ENCODE results near the gene RPS29.
"Not testable (repeated sequence)": the region's sequence is repeated elsewhere in the genome, so short reads cannot be mapped to it uniquely, and the experiment has no call there.

RPS29 gene

GRCh38 chr14:49622022-49622607 lies 35.9 kb upstream of the RPS29 start:
- no peak for DNase-seq (ENCODE audit: low read depth)
- peak overlapping the region; percentile 100 for H3K4me3 ChIP-seq (ENCODE audit: low read depth, low read length)
- TF ChIP-seq, protein P1, sequence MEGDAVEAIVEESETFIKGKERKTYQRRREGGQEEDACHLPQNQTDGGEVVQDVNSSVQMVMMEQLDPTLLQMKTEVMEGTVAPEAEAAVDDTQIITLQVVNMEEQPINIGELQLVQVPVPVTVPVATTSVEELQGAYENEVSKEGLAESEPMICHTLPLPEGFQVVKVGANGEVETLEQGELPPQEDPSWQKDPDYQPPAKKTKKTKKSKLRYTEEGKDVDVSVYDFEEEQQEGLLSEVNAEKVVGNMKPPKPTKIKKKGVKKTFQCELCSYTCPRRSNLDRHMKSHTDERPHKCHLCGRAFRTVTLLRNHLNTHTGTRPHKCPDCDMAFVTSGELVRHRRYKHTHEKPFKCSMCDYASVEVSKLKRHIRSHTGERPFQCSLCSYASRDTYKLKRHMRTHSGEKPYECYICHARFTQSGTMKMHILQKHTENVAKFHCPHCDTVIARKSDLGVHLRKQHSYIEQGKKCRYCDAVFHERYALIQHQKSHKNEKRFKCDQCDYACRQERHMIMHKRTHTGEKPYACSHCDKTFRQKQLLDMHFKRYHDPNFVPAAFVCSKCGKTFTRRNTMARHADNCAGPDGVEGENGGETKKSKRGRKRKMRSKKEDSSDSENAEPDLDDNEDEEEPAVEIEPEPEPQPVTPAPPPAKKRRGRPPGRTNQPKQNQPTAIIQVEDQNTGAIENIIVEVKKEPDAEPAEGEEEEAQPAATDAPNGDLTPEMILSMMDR (IDR thresholded peaks at IDR 0.05; ENCODE audit: low read depth, low read length, missing control alignments), result no peak

GRCh38 chr14:49621114-49621881 lies 35.1 kb upstream of the RPS29 start:
- peak overlapping the region; percentile 100 for H3K4me3 ChIP-seq (ENCODE audit: low read depth, low read length)
- DNase-seq (ENCODE audit: low read depth), result no peak
- TF ChIP-seq, protein P1 (IDR thresholded peaks at IDR 0.05; ENCODE audit: low read depth, low read length, missing control alignments), result no peak

DNA sequence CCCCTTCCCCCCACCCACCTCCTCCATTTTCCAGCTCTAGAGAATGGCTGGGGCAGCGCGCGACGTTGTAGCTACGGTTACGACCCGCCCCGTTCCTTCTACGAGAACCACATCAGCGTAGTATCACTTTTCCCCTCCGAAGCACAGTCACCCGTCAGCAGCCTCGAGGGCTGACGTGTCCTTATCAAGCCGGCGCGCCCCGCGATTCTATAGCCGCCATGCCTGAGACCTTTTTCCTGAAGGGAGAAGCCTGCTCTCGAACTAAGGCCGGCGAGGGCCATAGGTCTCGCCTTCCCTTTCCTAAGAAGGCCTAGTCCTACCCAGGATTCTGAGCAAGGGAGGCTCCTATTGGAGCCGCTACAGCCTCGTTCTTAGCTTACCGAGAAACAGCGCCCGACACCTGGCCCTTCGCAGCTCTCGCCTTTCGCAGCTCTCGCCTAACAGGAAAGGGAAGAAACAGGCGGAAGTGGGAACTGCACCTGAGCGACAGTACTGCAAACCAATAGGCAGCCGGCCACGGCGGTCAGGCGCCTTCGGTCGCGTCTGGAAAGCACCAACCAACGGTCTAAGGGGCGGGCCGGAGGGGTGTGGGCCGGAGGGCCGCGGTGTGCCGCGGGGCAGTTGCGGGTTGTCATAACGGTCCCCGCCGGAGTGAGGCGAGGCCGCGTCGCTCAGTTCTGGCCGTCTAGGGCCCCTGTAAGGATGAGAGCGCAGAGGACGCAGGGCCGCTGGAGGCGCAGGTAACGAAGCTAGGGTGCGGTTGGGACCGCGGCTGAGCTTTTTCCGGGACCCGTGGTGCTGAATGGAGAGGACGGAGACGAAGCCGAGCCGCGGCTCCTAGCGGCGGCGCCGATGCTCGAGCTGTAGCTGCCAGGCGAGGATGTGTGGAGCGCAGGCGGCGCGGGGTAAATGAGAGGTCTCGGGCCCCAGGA lies 34.3 kb upstream of the RPS29 start, which contains the start of the genes MGAT2 and RPL36AL:
Gene MGAT2 (plus strand): TSS at position 618 of the 932 bp plus-strand sequence. CDS start 470 bp downstream, outside the sequence.
Gene RPL36AL (minus strand): TSS at position 445 of the 932 bp plus-strand sequence. CDS start 1,522 bp downstream, outside the sequence.
- H3K4me3 ChIP-seq (ENCODE audit: low read depth, low read length), result peak within 1 kb of the TSS; percentile 100
- TF ChIP-seq, protein P1 (IDR thresholded peaks at IDR 0.05; ENCODE audit: low read depth, low read length, missing control alignments), result peak; percentile 29
- DNase-seq (ENCODE audit: low read depth), result peak; percentile 97

DNA sequence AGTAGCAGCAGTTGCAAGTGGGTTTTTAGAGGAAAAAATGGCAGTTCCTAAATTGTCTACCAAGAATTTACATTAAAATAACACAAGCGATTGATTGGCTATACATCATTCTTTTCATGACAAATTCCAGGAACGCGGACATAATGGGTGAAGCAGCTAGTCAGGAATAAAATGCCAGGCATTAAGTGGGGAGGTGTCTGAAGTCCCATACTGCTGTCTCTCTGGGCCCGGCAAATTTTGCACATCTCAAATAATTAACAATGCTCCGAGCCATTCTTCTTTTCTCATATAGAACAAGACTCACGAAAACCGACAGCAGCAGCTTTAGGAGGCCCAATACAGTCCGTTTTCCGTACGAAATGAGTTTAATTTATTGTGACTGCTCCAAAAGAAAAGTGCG lies 33.5 kb upstream of the RPS29 start:
- TF ChIP-seq, protein P1 (IDR thresholded peaks at IDR 0.05; ENCODE audit: low read depth, low read length, missing control alignments), result no peak
- no peak for DNase-seq (ENCODE audit: low read depth)
- peak overlapping the region; percentile 100 for H3K4me3 ChIP-seq (ENCODE audit: low read depth, low read length)

DNA sequence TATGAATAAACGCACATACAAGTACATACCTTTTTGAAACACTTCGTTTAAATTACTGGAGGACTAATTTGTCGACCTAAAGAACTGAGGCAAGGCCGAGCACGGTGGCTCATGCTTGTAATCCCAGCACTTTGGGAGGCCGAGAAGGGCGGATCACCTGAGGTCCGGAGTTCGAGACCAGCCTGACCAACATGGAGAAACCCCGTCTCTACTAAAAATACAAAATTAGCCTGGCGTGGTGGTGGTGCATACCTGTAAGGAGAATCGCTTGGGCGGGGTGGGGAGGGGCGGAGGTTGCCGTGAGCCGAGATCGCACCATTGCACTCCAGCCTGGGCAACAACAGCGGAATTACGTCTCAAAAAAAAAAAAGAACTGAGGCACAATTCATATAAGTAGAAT lies 33.1 kb upstream of the RPS29 start:
- not testable (repeated sequence) for DNase-seq (ENCODE audit: low read depth)
- peak overlapping the region; percentile 100 for H3K4me3 ChIP-seq (ENCODE audit: low read depth, low read length)

- TF ChIP-seq, protein P1 (IDR thresholded peaks at IDR 0.05; ENCODE audit: low read depth, low read length, missing control alignments), result no peak
- no peak overlapping the region; the same call in 1 of the 2 replicates for H3K4me3 ChIP-seq (ENCODE audit: low read depth, low read length)
Measured at GRCh38 chr14:49617852-49618519, 31.8 kb upstream of the RPS29 start.

More at GRCh38 chr14:49617852-49618519, 31.8 kb upstream of the RPS29 start:
- no peak for DNase-seq (ENCODE audit: low read depth)
